ENCODE data around the gene EPB41L5. TPM values are rescaled to one million over a fixed set of nuclear protein-coding genes. Genes with fewer than 3 reads are reported as not detected.
A peak's percentile ranks its signal among the peaks of the same experiment; 100 is the strongest.

Gene EPB41L5
- total and polyA plus RNA-seq, 12 donors: 2.6 to 25.8 (median 13.9) TPM

GRCh38 chr2:120169020-120169419 lies 156.1 kb downstream of the EPB41L5 start:
- H3K9me3 ChIP-seq (replicated peaks in 1 of 3): no peaks in the 10 kb centered on the region
- no peaks in the 10 kb centered on the region for H3K27me3 ChIP-seq
- TF ChIP-seq CTCF (IDR thresholded peaks at IDR 0.05) (no peak), POLR2A (IDR thresholded peaks at IDR 0.05) (no peak)
- no peaks in the 10 kb centered on the region for H3K4me1 ChIP-seq (replicated peaks in 1 of 2)
- no peak overlapping the region for H3K27ac ChIP-seq
- DNase-seq: no peak
- H3K36me3 ChIP-seq (replicated peaks in 1 of 2): no peaks in the 10 kb centered on the region
- intact Hi-C loops (cut with DNase I): loop anchor here in 1 of 2 donors (10.0 kb wide), 1 partner anchor 54 kb away; no protein-coding TSS in a partner anchor
- H3K4me3 ChIP-seq: no peak overlapping the region

DNA sequence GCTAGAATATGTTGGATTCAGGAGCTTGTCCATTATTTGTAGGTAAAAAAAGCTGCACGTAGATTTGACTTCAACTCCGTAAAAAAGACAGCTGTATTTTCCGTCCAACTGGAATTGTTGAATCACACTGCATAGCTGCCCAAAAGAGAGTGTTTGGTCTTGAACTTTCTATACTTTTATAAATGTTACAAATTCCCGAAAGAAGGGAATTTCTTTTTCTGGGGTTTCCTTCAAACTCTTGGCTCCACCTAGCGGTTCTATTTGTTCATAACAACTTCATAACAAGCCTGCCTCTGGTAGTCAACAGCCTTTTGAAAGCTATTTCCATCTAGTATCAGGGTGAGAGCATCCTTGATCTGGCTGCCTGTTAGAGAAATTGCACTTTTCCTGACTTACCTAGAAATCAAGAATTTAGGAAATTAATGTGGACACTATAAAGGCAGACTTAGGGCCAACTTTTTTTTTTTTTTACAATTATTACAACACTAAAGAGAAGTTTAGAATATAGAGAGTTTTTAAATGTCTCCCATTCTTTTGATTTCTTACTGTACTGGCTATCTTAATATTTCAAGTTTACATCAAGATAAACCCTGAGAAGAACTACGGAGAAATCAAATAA lies 162.2 kb downstream of the EPB41L5 start:
- Histone ChIP-seq H3K4me1 (replicated peaks in 1 of 2) (peaks cover 5% of the 10 kb centered on the region in 2 donors), H3K27me3 (no peaks in the 10 kb centered on the region), H3K36me3 (replicated peaks in 1 of 2) (no peaks in the 10 kb centered on the region), H3K4me3 (no peak overlapping the region), H3K27ac (peak overlapping the region in 1 of 5 donors; percentile 69), H3K9me3 (replicated peaks in 1 of 3) (no peaks in the 10 kb centered on the region)
- intact Hi-C loops (cut with DNase I): loop anchor here in 1 of 2 donors (5.0 to 10.0 kb wide), 2 partner anchors 68 to 470 kb away; no protein-coding TSS in a partner anchor
- WGBS, 4 donors: 13 to 25% (median 17%) methylated on average over 6 of the region's 6 CpGs
- peak; percentile 21 to 59 (median 37) for DNase-seq
- TF ChIP-seq POLR2A (IDR thresholded peaks at IDR 0.05): no peak
- TF ChIP-seq CTCF (IDR thresholded peaks at IDR 0.05): peak; percentile 58 to 83 (median 79)

DNA sequence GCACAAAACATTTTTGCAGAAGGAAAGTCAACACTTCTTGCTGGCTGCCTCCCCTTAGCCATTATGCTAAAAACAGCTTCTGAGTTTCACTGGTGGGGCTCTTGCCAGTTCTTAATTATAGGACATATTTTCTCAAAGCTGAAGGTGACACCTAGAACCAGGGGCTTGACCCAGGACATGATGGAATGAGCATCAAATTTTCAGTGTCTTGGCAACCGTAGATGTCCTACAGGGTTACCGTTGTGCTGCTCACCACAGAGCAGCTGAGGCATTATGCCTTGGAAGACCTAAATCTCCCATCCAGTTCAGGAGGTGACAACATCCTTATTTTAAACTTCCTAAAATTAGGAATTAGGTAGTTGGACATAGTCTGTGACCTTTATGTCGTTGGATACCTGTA lies 163.6 kb downstream of the EPB41L5 start:
- Histone ChIP-seq H3K4me3 (peak overlapping the region in 1 of 4 donors; percentile 13), H3K27ac (peak overlapping the region in 1 of 5 donors; percentile 45), H3K27me3 (no peaks in the 10 kb centered on the region), H3K4me1 (replicated peaks in 1 of 2) (peaks cover 5% of the 10 kb centered on the region in 2 donors), H3K36me3 (replicated peaks in 1 of 2) (no peaks in the 10 kb centered on the region), H3K9me3 (replicated peaks in 1 of 3) (no peaks in the 10 kb centered on the region)
- intact Hi-C loops (cut with DNase I): loop anchor here in 1 of 2 donors (5.0 to 10.0 kb wide), 2 partner anchors 69 to 472 kb away; no protein-coding TSS in a partner anchor
- DNase-seq: no peak
- WGBS, 4 donors: 69 to 90% (median 82%) methylated on average over 3 of the region's 3 CpGs
- TF ChIP-seq POLR2A (IDR thresholded peaks at IDR 0.05) (no peak), CTCF (IDR thresholded peaks at IDR 0.05) (no peak)

DNA sequence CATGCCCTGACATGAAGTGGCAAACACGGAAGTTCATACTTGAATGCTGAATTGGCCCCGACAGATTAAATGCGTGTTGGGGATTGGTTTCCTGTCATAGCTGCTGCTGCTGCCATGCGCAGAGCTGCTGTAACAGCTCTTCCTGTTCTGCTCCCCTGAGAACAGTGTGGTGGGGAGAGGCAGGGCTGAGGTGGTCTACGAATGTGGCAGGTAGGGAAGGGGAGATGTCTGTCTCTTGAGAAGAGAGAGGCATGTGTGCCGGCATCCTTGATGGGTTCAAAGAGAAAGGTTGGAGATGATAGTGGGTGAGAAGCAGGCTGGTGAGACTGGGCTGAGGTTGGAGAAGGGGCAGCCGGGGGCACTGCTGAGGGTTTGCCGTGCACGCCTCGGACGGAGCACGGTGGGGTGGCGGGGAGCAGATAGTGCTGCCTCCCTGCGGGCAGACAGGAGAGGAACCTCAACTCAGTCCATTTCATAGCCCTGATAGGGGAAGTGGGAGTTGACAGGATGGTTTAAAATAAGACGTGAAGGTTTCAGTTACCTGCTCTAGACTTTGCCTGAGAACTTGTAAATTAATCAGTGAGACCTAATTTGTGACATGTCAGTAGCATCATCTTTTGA lies 164.2 kb downstream of the EPB41L5 start:
- H3K9me3 ChIP-seq (replicated peaks in 1 of 3): no peaks in the 10 kb centered on the region
- peak in 4 of 7 donors; percentile 18 to 29 (median 26) for DNase-seq
- H3K27ac ChIP-seq: peak overlapping the region in 1 of 5 donors; percentile 45
- intact Hi-C loops (cut with DNase I): loop anchor here in 1 of 2 donors (5.0 to 10.0 kb wide), 2 partner anchors 70 to 472 kb away; no protein-coding TSS in a partner anchor
- H3K4me3 ChIP-seq: peak overlapping the region in 1 of 4 donors; percentile 13
- H3K4me1 ChIP-seq (replicated peaks in 1 of 2): peaks cover 5% of the 10 kb centered on the region in 2 donors
- H3K36me3 ChIP-seq (replicated peaks in 1 of 2): no peaks in the 10 kb centered on the region
- WGBS, 4 donors: 57 to 71% (median 62%) methylated on average over 15 of the region's 15 CpGs
- no peaks in the 10 kb centered on the region for H3K27me3 ChIP-seq
- TF ChIP-seq POLR2A (IDR thresholded peaks at IDR 0.05) (no peak), CTCF (IDR thresholded peaks at IDR 0.05) (peak in 4 of 6 experiments; percentile 12 to 21 (median 18))

Measured in adrenal gland (tissue), 12 donors.